ENCODE measurements around the gene DPP6.

GRCh38 chr7:154817224-154817896, 765.2 kb downstream of the DPP6 start:
- no peak for TF ChIP-seq CTCF (conservative IDR thresholded peaks at IDR 0.05; ENCODE audit: low read depth, low read length)
- TF ChIP-seq EZH2 (IDR thresholded peaks at IDR 0.05; ENCODE audit: borderline replicate concordance, low read depth, low read length, poor library complexity, severe bottlenecking): no peak

Measured in A673 (cell line).